GM23338 (cell line): ENCODE measurements around the gene LIX1.

Source experiments
- CREB1 ChIP-seq: fragments of 250-450 bp; sonication (Bioruptor Pico); IDR thresholded peaks from 2 replicates; pipeline ENCODE4 v1.5.0; 2020; ENCODE audit warnings: low read depth, mild to moderate bottlenecking, moderate library complexity
- EZH2 ChIP-seq: fragments of 200-600 bp; sonication (generic); IDR thresholded peaks from one replicate; pipeline ENCODE4 v1.8.0; 2017; ENCODE audit warnings: antibody characterized with exemption, mild to moderate bottlenecking, low read depth; ENCODE audit not compliant: unreplicated experiment
- EZH2phosphoT487 ChIP-seq: fragments of 200-600 bp; sonication (generic); IDR thresholded peaks from one replicate; pipeline ENCODE4 v1.8.1; 2018; ENCODE audit warnings: antibody characterized with exemption; ENCODE audit not compliant: unreplicated experiment
- JUNB ChIP-seq: IDR thresholded peaks from one replicate; pipeline ENCODE4 v1.6.1; 2016; ENCODE audit warnings: antibody characterized with exemption; ENCODE audit not compliant: unreplicated experiment
- NANOG ChIP-seq: IDR thresholded peaks from 2 replicates; pipeline ENCODE4 v1.6.1; 2016; ENCODE audit warnings: antibody characterized with exemption, borderline replicate concordance
- POLR2AphosphoS5 ChIP-seq: IDR thresholded peaks from 2 replicates; pipeline ENCODE4 v1.6.1; 2016; ENCODE audit warnings: antibody characterized with exemption, low read depth
- STAT1 ChIP-seq: IDR thresholded peaks from one replicate; pipeline ENCODE4 v1.6.1; 2016; ENCODE audit warnings: antibody characterized with exemption; ENCODE audit not compliant: unreplicated experiment
- ZNF114 ChIP-seq: fragments of 250-450 bp; sonication (Bioruptor Pico); IDR thresholded peaks from 2 replicates; pipeline ENCODE4 v1.5.0; 2020; ENCODE audit warnings: mild to moderate bottlenecking, moderate library complexity
- TF ChIP-seq, protein P1 (sequence below), 2 experiments: fragments of 200-600 bp in 1 of 2; sonication (generic) in 1 of 2; conservative IDR thresholded peaks; 2 replicates each; pipeline versions ENCODE4 v1.5.1 to v1.6.1; 2016 to 2017; ENCODE audit warnings: antibody characterized with exemption in 2 of 2, low read depth in 2 of 2, mild to moderate bottlenecking in 2 of 2, moderate library complexity in 1 of 2
- TF ChIP-seq, protein P2 (sequence below): IDR thresholded peaks from one replicate; pipeline ENCODE4 v1.6.1; 2018; ENCODE audit warnings: antibody characterized with exemption; ENCODE audit not compliant: unreplicated experiment

DNA sequence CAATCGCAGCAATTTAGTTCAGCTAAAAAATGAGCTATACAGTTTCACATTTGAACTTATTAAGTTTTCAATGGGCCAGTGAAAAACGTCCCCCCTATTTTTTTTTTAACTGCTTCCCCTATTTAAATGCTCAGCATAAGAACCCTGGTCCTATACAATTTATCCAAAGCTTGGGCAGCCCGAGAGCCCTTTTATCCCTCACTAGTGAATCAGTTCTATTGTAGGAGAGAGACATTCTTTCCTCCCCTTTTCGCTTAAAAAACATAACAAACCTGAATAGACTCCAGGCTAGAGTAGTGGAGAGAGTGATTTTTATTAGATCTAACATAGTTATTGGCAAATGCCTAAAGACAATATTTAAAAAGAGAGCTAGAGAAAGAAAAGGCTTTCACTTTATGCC, 1.4 kb downstream of the LIX1 start:
- TF ChIP-seq EZH2 (no peak), CREB1 (CRISPR knock-in tag) (no peak), POLR2AphosphoS5 (no peak), JUNB (no peak), ZNF114 (CRISPR knock-in tag) (no peak), STAT1 (no peak), EZH2phosphoT487 (no peak), NANOG (no peak)
- TF ChIP-seq, protein P1, sequence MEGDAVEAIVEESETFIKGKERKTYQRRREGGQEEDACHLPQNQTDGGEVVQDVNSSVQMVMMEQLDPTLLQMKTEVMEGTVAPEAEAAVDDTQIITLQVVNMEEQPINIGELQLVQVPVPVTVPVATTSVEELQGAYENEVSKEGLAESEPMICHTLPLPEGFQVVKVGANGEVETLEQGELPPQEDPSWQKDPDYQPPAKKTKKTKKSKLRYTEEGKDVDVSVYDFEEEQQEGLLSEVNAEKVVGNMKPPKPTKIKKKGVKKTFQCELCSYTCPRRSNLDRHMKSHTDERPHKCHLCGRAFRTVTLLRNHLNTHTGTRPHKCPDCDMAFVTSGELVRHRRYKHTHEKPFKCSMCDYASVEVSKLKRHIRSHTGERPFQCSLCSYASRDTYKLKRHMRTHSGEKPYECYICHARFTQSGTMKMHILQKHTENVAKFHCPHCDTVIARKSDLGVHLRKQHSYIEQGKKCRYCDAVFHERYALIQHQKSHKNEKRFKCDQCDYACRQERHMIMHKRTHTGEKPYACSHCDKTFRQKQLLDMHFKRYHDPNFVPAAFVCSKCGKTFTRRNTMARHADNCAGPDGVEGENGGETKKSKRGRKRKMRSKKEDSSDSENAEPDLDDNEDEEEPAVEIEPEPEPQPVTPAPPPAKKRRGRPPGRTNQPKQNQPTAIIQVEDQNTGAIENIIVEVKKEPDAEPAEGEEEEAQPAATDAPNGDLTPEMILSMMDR (conservative IDR thresholded peaks at IDR 0.05; ENCODE audit: low read depth in 2 of 2) = no peak
- TF ChIP-seq, protein P2, sequence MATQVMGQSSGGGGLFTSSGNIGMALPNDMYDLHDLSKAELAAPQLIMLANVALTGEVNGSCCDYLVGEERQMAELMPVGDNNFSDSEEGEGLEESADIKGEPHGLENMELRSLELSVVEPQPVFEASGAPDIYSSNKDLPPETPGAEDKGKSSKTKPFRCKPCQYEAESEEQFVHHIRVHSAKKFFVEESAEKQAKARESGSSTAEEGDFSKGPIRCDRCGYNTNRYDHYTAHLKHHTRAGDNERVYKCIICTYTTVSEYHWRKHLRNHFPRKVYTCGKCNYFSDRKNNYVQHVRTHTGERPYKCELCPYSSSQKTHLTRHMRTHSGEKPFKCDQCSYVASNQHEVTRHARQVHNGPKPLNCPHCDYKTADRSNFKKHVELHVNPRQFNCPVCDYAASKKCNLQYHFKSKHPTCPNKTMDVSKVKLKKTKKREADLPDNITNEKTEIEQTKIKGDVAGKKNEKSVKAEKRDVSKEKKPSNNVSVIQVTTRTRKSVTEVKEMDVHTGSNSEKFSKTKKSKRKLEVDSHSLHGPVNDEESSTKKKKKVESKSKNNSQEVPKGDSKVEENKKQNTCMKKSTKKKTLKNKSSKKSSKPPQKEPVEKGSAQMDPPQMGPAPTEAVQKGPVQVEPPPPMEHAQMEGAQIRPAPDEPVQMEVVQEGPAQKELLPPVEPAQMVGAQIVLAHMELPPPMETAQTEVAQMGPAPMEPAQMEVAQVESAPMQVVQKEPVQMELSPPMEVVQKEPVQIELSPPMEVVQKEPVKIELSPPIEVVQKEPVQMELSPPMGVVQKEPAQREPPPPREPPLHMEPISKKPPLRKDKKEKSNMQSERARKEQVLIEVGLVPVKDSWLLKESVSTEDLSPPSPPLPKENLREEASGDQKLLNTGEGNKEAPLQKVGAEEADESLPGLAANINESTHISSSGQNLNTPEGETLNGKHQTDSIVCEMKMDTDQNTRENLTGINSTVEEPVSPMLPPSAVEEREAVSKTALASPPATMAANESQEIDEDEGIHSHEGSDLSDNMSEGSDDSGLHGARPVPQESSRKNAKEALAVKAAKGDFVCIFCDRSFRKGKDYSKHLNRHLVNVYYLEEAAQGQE = no peak
